GM18508 (cell line): Measurements from ENCODE around the gene MAPRE2.

ENCODE experiments used
- ATAC-seq: cut with Tn5 transposase; IDR thresholded peaks from one replicate; pipeline ENCODE4 v1.9.1; 2021; ENCODE audit warnings: moderate number of reproducible peaks; ENCODE audit not compliant: insufficient read depth, unreplicated experiment

MAPRE2 gene

DNA sequence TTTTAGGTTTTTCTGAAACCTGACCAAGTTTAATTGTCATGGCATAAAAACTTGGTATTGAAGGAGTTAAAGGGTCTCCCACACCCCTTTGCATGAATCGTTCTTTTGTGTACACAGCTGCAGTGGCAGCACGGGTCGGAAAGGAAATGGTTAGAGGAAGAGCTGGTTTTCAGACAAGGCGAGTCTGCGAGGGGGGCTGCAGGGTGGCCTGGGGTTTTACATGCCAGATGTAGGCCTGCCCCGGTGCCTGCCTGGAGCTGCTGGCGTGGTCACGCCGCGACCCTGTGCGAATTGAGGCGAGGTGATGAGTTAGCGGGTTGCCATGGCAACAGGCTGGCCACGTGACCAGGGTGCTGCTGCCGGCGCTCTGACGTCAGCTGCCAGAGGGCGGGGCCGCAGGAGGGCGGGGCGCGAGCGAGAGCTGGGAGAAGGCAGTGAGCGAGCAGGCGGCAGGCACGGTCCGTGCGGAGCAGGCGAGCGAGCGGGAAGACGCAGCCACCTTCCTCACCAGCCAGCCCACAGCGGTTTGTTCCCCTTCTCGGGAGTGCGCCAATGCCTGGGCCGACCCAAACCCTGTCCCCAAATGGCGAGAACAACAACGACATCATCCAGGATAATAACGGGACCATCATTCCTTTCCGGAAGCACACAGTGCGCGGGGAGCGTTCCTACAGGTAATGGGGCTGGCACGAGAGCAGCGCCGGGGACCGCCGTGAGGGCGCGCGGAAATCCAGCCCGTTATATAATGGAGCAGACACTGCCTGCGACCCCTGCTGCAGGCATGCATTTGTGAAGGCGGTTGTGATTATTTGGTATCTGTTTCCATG lies at the start of gene MAPRE2:
MAPRE2 (plus strand) TSS at position 426 of the 827 bp plus-strand sequence; CDS start at position 553, 127 bp downstream.
- ATAC-seq, result peak; percentile 48

DNA sequence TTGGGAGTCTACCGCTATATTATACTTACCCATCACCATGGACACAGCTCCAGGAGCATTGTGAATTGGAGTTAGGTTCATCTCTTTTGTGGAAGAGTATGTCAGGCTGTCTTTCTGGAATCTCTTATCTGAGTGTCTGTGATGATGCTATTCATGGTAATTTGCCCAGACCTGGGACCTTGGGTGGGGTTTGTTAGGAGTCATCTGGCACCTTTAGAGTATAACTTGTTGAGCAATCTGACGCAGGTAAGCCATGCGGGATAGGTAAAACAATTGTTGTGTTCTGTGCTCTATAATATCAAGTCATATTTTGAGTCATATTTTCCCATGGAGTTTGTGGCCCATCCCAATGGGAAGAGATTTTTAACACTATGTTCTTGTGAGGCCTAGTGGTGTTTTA lies 49.7 kb upstream of the MAPRE2 start:
- ATAC-seq, result no peak

DNA sequence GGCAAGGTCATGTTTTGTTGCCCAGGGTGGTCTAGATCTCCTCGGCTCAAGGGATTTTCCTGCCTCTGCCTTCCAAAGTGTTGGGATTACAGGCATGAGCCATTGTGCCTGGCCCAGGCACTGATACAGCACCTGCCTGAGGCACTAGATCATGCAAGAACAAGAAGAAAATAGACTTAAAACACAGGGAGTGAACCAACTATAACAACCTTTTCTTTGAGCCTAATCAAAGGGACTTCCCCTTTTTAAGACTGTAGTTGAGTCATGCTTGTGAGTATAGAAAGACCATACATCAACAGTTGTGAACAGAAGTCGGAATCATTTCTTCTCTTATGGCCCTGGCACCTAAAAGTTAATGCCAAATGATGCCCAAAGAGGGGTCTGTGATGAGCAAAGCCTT lies 47.9 kb upstream of the MAPRE2 start:
- ATAC-seq, result no peak

DNA sequence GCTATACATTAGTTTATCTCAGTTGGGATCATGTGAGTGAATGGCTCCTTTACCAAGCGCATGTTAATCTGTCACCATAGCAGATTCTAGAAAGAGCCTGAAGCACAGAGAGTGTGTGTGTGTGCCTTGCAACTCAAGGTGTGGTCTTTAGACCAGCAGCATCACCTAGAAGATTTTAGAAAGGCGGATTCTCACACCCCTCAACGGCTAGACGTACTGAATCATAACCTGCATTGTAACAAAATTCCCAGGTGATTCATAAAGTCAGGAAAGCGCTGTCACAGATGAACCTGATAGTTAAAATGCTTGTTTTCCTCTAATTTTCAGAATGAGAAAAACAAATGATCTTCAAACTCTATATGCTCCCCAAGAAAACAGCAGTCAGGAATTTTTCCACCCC lies 45.5 kb upstream of the MAPRE2 start:
- no peak for ATAC-seq

DNA sequence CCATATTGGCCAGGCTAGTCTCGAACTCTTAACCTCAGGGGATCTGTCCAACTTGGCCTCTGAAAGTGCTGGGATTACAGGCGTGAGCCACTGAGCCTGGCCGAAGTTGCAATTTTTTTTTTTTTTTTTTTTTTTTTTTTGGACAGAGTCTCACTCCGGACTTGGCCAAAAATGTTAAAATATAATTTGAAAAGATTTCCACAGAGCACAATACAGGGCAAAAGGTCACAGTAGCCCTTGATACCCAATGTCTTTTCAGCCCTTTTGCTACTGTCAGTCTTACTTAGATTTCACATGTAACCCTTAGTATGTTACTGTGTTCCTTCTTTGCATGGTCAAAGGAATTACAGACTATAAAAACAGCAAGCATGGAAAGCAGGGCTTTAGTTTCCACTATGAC lies 42.6 kb upstream of the MAPRE2 start:
- no peak for ATAC-seq

DNA sequence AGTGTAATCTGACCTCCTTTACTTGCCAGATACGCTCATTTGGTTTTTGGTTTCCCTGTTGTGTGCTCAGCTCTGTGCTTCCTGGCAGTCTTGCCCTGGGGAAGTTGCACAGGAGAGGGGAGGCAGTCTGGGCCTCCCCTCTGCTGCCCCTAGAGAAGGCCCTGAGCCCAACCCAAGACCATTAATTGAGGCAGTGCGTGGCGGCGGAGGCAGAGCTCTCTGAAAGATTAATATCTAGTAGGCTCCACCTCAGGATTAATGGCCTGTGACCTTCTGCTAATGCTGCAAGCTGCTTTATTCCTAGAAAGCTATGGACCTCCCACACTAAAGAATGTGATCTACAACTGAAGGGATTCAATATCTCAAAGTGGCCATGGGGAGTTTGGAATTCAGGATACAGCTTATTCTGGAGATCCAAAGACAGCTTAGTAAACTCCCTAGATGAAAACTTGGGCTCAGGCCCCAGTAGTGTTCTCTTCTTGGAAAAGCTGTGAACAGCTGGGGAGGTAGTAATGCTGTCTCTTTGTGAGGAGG lies 41.4 kb upstream of the MAPRE2 start:
- no peak for ATAC-seq

DNA sequence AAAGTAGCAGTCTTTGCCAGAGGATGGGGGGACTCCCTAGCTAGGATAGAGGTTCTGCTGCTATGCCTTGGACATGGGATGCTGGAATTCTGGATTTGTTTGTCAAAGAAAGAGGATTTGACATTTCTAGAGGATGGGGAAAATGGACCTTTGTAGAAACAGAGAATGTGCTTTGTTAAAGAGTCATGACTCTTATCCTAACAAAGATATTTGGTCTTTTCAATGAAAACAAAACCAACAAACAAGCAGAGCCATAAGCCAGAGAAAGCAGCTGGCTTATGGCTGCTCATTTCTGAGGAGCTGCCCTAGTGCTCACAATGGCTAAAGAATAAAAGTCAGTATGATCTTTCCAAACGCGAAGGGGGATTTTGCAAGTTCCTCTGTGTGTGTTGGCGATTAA lies 40.8 kb upstream of the MAPRE2 start:
- ATAC-seq, result no peak

DNA sequence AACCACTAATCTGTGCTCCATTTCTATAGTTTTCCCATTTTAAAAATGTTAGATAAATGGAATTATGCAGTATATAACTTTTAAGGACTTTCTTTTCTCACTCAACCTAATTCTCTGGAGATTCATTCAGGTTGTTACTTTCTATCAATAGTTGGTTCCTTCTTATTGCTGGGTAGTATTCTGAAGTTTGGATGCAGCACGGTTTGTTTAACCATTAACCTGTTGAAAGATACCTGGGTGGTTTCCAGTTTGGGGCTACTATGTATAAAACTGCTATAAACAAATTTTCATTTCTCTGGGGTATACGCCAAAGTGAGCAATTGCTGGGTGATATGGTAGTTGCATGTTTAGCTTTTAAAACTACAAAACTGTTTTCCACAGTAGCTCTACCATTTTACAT lies 39.1 kb upstream of the MAPRE2 start:
- no peak for ATAC-seq

DNA sequence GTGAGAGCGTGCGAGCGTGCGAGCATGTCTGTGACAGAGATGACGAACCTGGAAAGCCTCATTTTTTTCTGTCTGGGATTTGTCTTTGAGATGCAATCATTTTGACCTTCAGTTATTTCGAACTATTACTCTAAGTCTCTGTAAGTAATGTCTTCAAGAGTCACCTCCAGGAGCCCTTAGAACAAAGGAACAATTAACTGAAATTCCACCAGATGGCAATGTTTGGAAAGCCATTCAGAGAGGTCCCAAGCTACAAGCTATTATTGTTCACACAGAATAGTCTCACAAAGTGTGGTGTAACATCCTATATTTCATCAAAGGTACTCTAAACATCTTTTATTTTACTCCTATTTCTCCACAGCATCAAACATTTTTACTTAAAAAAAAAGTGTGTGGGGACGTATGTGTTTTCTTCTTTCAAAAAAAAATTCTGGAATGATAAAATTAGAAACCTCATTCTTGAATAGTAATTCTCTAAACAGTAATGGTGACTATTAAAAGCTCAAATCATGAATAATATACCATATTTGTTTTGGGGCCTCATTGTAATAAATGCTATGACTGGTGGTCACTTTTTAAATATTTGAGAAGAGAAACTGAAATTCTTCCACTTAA lies 35.1 kb upstream of the MAPRE2 start:
- peak; percentile 73 for ATAC-seq

DNA sequence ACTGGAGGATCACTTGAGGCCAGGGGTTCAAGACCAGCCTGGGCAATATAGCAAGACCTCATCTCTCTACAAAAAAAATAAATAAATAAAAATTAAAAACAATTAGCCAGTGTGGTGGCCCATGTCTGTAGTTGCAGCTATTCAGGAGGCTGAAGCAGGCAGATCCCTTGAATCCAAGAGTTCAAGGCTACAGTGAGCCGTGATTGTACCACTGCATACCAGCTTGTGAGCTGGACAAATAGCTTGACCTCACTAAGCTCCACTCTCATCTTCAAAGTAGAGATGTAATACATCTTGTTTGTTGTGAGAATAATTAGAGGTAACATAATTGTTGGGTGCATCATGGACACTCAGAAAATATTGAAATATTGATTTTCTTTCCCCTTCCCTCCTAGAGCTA lies 31.1 kb upstream of the MAPRE2 start:
- ATAC-seq, result no peak

DNA sequence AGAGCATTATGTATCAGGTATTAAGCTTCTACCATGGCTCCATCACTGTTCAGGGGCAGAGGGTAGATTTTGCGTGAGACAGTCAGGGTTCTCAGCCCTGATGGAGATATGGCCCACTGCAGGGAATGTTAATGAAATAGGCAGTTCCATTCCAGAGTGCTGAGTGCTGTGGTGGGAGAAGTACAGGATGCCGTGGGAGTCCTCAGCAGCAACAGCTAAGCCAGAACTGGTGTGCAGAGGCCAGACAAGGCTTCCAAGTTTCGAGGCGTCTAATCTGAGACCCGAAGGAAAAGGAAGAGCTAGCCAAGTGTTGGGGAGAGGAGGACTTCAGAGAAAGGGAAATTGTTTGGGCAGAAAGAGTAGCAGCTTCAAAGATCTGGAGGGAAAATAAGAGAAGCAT lies 30.2 kb upstream of the MAPRE2 start:
- ATAC-seq, result no peak

DNA sequence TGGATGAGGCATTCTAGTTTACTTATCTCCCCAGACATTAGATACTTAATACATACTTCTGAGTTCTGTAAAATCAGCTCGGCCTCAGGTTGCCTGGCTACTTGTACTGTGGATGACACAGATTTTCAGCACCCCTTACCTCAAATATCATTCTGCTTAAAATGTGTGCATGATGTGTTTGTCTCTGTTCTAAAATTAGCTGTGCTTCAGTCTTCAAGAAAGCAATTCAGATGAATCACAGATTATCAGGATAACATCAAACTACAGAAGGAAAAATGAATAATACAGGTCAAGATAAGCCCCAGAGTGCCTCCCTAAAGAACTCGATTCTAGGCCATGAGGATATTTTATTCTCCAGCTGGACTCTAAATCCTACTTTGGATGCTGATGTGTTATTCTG lies 21.3 kb upstream of the MAPRE2 start:
- no peak for ATAC-seq

DNA sequence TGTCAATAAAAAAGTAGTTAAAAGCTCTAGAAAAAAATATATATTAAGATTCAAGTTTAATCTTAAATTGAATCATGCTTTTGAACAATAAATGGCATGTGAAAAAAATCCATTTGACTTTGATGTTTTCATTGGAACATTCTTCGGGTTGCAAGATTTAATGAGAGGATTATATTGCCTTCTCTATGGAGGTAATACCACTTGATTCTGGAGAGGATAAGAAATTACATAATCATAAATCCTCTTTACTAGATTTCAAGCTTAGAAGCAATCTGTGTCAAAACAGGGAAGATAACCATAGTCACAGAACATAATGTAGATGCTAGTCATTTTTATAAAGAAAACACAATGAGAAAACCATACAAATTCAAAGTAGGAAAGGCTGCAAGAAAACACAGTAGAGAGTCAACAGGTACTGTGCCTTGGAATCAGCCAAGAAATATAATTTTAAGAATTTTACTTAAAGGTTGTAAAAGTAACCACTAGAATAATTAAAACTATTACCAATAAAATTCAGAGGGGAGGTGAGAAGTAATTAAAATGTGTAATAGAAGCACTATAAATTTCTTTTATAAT lies 18.7 kb upstream of the MAPRE2 start:
- ATAC-seq, result no peak

DNA sequence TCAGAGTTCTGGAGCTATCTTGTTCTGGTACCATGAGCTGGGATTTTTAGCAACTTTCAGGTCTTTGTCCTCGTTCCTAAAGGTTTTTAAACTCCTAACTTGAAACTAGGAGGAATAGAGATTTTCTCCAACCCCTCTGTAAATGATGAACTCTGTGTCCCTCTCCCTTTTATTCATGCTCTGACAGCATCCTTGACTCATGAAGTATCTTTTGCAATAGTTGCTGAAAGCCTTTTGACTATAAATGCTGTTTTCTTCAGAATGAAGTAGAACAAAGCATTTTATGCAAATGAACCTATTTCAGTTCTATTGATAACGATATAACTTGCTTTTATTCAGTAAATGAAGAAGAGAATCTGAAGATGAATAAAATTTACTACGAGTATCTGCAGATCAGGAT lies 17.0 kb upstream of the MAPRE2 start:
- ATAC-seq, result no peak

DNA sequence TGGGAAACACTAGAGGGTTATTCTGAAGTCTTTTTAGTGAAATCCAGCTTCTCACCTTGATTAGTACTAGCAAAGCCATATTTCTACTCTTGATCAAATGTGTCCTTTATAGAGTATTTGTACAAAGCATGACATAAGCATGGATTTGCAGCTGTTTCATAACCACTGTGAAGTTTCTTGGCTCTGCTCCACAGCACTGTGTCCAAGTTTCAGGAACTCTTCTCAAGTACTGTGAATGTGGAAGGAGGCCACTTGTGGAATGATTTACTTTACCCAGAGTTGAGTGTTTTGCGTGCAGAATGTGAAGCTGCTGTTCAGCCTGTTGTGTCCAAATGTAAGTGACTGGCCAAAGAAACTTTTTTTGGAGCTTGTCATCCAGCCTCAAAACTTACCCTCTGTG lies 16.2 kb upstream of the MAPRE2 start:
- no peak for ATAC-seq

DNA sequence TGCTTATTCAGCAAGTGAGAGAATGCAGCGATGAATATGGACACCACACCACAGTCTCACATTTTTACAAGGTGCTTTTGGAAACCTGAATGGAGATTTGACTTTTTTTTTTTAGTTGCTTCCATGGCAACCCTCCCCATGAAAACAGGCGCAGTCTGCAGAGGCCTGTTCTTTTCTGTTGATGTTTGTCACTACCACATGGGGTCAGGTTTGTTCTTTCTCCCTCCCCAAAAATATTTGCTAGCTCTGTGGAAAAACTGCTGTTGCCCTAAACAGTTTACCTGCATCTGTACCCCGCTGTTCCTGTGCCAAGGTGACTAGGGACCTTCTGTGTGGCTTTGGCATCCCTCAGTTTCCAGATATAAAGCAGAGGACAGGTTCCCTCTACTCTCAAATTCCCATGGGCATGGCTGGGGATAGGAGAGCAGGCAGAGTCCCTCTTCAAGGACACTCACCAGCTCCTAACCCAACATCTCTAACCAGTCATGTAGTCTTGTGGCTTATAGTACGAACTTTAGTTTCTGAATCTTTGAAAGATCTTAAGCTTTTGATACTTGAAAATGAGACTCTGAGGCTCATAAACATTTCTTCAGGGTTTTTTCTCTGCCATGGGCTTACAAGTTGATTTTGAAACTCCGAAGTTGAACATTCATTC lies 14.7 kb upstream of the MAPRE2 start:
- no peak for ATAC-seq

DNA sequence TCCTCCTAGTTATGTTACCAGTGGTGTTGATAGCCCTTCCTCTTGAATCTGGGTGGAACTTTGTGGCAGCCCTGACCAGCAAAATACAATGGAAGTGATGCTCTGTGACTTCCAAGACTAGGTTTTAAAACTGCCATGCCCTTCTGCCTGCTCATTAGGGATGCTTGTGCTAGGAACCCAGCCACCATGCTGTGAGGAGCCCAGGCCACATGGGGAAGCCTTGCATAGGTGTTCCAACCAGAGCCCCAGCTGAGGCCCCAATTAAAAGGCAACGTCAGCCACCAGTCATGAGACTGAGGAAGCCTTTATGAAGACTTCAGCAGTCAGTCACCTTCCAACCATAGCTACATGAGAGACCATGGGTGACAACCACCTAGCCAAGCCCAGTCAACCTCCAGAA lies 14.0 kb upstream of the MAPRE2 start:
- no peak for ATAC-seq

DNA sequence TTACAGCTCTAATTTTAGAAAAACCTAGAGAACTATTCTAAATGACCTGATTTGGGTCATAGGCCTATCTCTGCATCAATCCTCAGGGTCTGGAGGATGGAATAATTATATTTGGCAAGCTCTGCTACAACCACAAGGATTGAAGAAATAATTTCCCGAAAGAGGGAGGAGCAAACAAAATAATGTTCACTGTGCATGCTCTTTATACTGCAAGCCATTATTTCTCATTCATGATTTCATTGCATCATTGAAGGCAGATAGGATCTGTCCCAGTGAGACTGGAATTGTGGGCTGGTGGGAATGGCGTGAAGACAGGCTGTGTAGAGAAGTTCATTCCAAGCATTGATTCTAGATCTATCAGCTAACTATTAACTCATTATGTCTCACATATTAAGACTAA lies 12.7 kb upstream of the MAPRE2 start:
- ATAC-seq, result no peak

DNA sequence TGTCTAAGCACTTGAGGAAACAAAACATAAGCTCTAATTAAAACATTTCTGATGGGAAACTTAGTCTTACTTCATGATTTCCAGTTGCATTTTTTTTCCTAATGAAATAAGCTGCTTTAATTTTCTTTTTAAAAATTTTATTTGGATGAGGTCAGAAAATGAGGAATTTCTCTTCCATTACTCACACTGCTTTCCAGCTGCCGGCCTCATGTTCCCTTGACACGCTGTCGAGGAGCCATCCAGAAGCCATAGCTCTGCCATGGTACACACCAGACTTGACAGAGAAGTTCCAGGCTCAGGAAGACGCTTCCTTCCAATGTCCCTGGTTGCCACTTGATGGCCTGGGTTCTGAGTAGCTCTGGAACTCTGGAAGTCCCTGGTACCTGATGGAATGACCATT lies 12.1 kb upstream of the MAPRE2 start:
- no peak for ATAC-seq

DNA sequence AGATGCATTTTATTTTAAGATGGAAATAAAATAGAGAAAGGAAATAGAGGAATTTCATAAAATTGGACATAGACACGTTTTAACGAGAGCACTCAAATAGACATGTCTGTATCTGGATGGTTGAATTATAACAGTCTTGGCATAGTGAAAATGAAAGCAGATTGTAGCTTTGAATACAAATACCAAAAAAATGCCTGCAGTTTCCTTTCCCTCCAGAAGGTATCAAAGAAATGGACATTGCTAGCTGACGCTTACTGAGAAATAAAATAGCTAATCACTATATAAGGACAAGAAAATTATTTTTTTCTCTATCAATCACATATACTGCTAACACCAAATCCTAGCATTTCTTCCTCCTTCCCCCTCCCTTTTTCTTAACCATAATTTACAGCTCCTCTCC lies 11.4 kb upstream of the MAPRE2 start:
- peak; percentile 56 for ATAC-seq
